ENCODE measurements around the gene XXYLT1.

- TF ChIP-seq YY1 (IDR thresholded peaks at IDR 0.05; ENCODE audit: insufficient read depth, insufficient read length) (no peak), ZNF274 (IDR thresholded peaks at IDR 0.05; ENCODE audit: low read depth, low read length) (no peak)
These were observed 184.6 kb downstream of the XXYLT1 start for GRCh38 chr3:195086341-195086740.
